CD14-positive monocyte (primary cell): ENCODE data around the gene CCDC116. TPM values are rescaled to one million over a fixed set of nuclear protein-coding genes. Genes with fewer than 3 reads are reported as not detected.
A peak's percentile ranks its signal among the peaks of the same experiment; 100 is the strongest.

Experiments
- DNase-seq, 3 donors: peaks; one replicate each; pipeline ENCODE4 v3.0.0-alpha.2; 2011 to 2022
- H2AFZ ChIP-seq: 2 replicates; pipeline ENCODE4 v1.6.0; 2012; ENCODE audit warnings: mild to moderate bottlenecking, low read depth, low read length, inconsistent platforms; ENCODE audit not compliant: insufficient read depth, poor library complexity, severe bottlenecking
- H3K27ac ChIP-seq, 2 donors: 1 replicate in 1 of 2; 2 replicates in 1 of 2; pipeline ENCODE4 v1.5.1; 2012 to 2013; ENCODE audit warnings: low read length in 2 of 2, control low read depth in 1 of 2, inconsistent platforms in 1 of 2, low read depth in 1 of 2, mild to moderate bottlenecking in 1 of 2
- H3K27me3 ChIP-seq, 2 donors: one replicate each; pipeline versions ENCODE4 v1.6.0 to v1.6.1; 2011 to 2013; ENCODE audit warnings: low read length in 2 of 2; ENCODE audit not compliant: control insufficient read depth in 2 of 2, insufficient read depth in 2 of 2
- H3K36me3 ChIP-seq, 2 donors: replicated peaks in 1 of 2; 1 replicate in 1 of 2; 2 replicates in 1 of 2; pipeline versions ENCODE4 v1.5.1 to v1.6.1; 2012 to 2013; ENCODE audit warnings: low read length in 2 of 2, control low read depth in 1 of 2, inconsistent platforms in 1 of 2, mild to moderate bottlenecking in 1 of 2; ENCODE audit not compliant: insufficient read depth in 2 of 2, control insufficient read depth in 1 of 2
- H3K4me1 ChIP-seq, 2 donors: 1 replicate in 1 of 2; 2 replicates in 1 of 2; pipeline versions ENCODE4 v1.5.1 to v1.6.1; 2012 to 2013; ENCODE audit warnings: low read length in 2 of 2, control low read depth in 1 of 2, inconsistent platforms in 1 of 2, mild to moderate bottlenecking in 1 of 2, moderate library complexity in 1 of 2; ENCODE audit not compliant: insufficient read depth in 2 of 2, control insufficient read depth in 1 of 2
- H3K4me2 ChIP-seq: replicated peaks from 2 replicates; pipeline ENCODE3; 2012; ENCODE audit warnings: low read length, moderate library complexity, mild to moderate bottlenecking; ENCODE audit not compliant: poor library complexity, severe bottlenecking; ENCODE audit errors: extremely low read depth
- H3K4me3 ChIP-seq, 3 experiments: fragments of 200-600 bp in 1 of 3; sonication (generic) in 1 of 3; replicated peaks in 1 of 3; 1 replicate in 2 of 3; 2 replicates in 1 of 3; pipeline ENCODE4 v1.5.1; 2011 to 2013; ENCODE audit warnings: low read length in 3 of 3, mild to moderate bottlenecking in 3 of 3, control low read depth in 2 of 3, low read depth in 2 of 3, inconsistent platforms in 1 of 3, moderate library complexity in 1 of 3
- H3K79me2 ChIP-seq: 2 replicates; pipeline ENCODE4 v1.6.0; 2012; ENCODE audit warnings: mild to moderate bottlenecking, control low read depth, inconsistent platforms, low read length, moderate library complexity; ENCODE audit not compliant: insufficient read depth
- H3K9ac ChIP-seq: 2 replicates; pipeline ENCODE4 v1.6.0; 2017; ENCODE audit warnings: low read length, mild to moderate bottlenecking; ENCODE audit not compliant: insufficient read depth, poor library complexity, severe bottlenecking
- H3K9me3 ChIP-seq, 2 donors: replicated peaks in 1 of 2; 1 replicate in 1 of 2; 2 replicates in 1 of 2; pipeline versions ENCODE4 v1.5.1 to v1.6.1; 2012 to 2013; ENCODE audit warnings: low read length in 2 of 2, control low read depth in 1 of 2; ENCODE audit not compliant: control insufficient read depth in 1 of 2, insufficient read depth in 1 of 2
- H4K20me1 ChIP-seq: 2 replicates; pipeline ENCODE4 v1.6.0; 2012; ENCODE audit warnings: mild to moderate bottlenecking, low read length, control low read depth, moderate library complexity; ENCODE audit not compliant: insufficient read depth
- H3K27ac Mint-ChIP-seq, 7 donors: one replicate each; pipeline ENCODE4 v1.8.0; 2020; ENCODE audit warnings: mild to moderate bottlenecking in 7 of 7, mixed read lengths in 7 of 7, moderate library complexity in 6 of 7, inconsistent platforms in 2 of 7
- H3K27me3 Mint-ChIP-seq, 3 donors: one replicate each; pipeline ENCODE4 v1.8.0; 2021 to 2022; ENCODE audit warnings: low read depth in 3 of 3, mild to moderate bottlenecking in 3 of 3, mixed read lengths in 3 of 3, moderate library complexity in 3 of 3, inconsistent platforms in 1 of 3
- H3K36me3 Mint-ChIP-seq, 2 donors: one replicate each; pipeline ENCODE4 v1.8.0; 2020; ENCODE audit warnings: mixed read lengths in 2 of 2, inconsistent platforms in 1 of 2, mild to moderate bottlenecking in 1 of 2
- H3K4me1 Mint-ChIP-seq: one replicate; pipeline ENCODE4 v1.8.0; 2020; ENCODE audit warnings: mild to moderate bottlenecking, mixed read lengths
- H3K4me3 Mint-ChIP-seq, 2 donors: one replicate each; pipeline ENCODE4 v1.8.0; 2020; ENCODE audit warnings: mild to moderate bottlenecking in 2 of 2, mixed read lengths in 2 of 2, moderate library complexity in 1 of 2
- H3K9me3 Mint-ChIP-seq, 7 donors: one replicate each; pipeline ENCODE4 v1.8.0; 2020 to 2022; ENCODE audit warnings: mixed read lengths in 7 of 7, mild to moderate bottlenecking in 6 of 7, moderate library complexity in 6 of 7, inconsistent platforms in 2 of 7
- WGBS: methylation state at CpG from one replicate; pipeline ENCODE4 v1.1.5; 2013; ENCODE audit warnings: missing lambda C conversion rate; ENCODE audit not compliant: insufficient coverage; 5-methylcytosine and 5-hydroxymethylcytosine counted together
- intact Hi-C, 2 donors: fragments of 100-400 bp; cut with micrococcal nuclease; formaldehyde crosslinking; loops; one replicate each; pipeline versions ENCODE4 v1.15.0 to v1.15.1; 2023
- polyA plus RNA-seq, 3 donors: library from polyadenylated mRNA; depleted of rRNA in 1 of 3; unstranded in 2 of 3; stranded (reverse) in 1 of 3; fragments of 300-500 nt in 2 of 3; fragments of >200 nt in 1 of 3; fragmentation: Illumina TruSeq in 2 of 3; gene quantifications; 1 replicate in 2 of 3; 2 replicates in 1 of 3; pipeline ENCODE4 v1.2.3, GENCODE V29; 2012 to 2021
- TF ChIP-seq, protein P1 (sequence below): fragments of 200-600 bp; IDR thresholded peaks from one replicate; pipeline ENCODE4 v1.8.0; 2022; ENCODE audit warnings: antibody characterized with exemption, mild to moderate bottlenecking

The CCDC116 gene
- polyA plus RNA-seq, 3 donors: 0.21 TPM; not detected in 2

DNA sequence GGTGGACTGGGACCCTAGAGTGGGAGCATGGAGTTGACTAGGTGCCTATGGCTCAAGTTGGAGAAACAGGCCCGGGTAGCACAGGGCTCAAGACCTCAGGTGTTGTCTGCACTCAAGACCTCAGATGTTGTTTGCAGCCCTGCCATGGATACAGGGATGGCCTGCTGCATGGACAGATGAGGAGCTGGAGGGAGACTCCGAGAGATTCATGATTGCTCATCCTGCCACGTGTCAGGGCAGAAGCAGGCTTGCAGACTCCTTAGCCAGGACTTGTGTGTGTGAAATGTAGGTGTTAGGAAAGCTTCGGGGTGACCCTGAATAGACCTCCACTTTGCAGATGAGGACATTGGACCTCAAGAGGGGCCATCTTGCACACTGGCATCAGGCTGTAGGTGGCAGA is 921 bp downstream of the CCDC116 start:
- Histone ChIP-seq H2AFZ (no peak overlapping the region), H3K4me2 (no peak overlapping the region), H3K9ac (no peak overlapping the region), H3K4me1 (peaks cover 6 to 17% of the 10 kb centered on the region in 2 donors), H3K36me3 (no peaks in the 10 kb centered on the region), H3K79me2 (peaks cover 14% of the 10 kb centered on the region), H3K4me3 (no peak overlapping the region), H3K27ac (no peak overlapping the region), H3K27me3 (no peaks in the 10 kb centered on the region), H4K20me1 (peaks cover 11% of the 10 kb centered on the region), H3K9me3 (peaks cover 0 to 6% of the 10 kb centered on the region in 2 donors)
- no peaks in the 10 kb centered on the region for H3K36me3 Mint-ChIP-seq
- H3K27ac Mint-ChIP-seq: no peak overlapping the region
- no peak overlapping the region for H3K4me3 Mint-ChIP-seq
- DNase-seq: no peak
- peaks cover 4% of the 10 kb centered on the region for H3K4me1 Mint-ChIP-seq
- intact Hi-C loops: no loop called here
- H3K9me3 Mint-ChIP-seq: peaks cover 0 to 8% (median 3%) of the 10 kb centered on the region in 7 donors
- WGBS: 96% methylated on average over 3 of the region's 4 CpGs
- peaks cover 0 to 2% (median 1%) of the 10 kb centered on the region in 3 donors for H3K27me3 Mint-ChIP-seq
- TF ChIP-seq, protein P1, sequence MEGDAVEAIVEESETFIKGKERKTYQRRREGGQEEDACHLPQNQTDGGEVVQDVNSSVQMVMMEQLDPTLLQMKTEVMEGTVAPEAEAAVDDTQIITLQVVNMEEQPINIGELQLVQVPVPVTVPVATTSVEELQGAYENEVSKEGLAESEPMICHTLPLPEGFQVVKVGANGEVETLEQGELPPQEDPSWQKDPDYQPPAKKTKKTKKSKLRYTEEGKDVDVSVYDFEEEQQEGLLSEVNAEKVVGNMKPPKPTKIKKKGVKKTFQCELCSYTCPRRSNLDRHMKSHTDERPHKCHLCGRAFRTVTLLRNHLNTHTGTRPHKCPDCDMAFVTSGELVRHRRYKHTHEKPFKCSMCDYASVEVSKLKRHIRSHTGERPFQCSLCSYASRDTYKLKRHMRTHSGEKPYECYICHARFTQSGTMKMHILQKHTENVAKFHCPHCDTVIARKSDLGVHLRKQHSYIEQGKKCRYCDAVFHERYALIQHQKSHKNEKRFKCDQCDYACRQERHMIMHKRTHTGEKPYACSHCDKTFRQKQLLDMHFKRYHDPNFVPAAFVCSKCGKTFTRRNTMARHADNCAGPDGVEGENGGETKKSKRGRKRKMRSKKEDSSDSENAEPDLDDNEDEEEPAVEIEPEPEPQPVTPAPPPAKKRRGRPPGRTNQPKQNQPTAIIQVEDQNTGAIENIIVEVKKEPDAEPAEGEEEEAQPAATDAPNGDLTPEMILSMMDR: no peak

DNA sequence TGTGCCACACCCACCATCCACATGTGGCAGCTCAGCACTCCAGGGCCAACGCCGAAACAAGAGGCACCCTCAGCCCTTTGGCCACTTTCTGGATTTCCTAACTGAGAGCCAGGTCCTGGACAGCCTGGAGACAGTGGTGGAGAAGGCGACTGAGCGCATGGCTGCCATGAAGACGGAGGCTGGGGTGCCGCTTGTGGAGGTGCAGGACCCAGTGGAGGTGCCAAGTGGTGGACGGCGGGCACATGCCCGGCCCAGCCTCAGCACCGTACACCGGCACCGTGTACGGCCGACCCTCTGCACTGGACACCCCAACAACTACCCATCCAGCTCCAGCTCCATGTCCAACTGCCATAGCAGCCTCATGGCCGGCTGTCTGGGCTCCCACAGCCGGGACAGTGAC is 1.5 kb downstream of the CCDC116 start:
- Mint-ChIP-seq H3K36me3 (no peaks in the 10 kb centered on the region), H3K4me1 (peaks cover 4% of the 10 kb centered on the region), H3K9me3 (peaks cover 0 to 8% (median 3%) of the 10 kb centered on the region in 7 donors), H3K4me3 (peak overlapping the region in 1 of 2 donors; percentile 20), H3K27me3 (peaks cover 0 to 2% (median 1%) of the 10 kb centered on the region in 3 donors), H3K27ac (peak overlapping the region in 1 of 7 donors; percentile 23)
- no peak overlapping the region for H3K4me2 ChIP-seq
- 100% methylated on average over 8 of the region's 16 CpGs for WGBS
- no peak overlapping the region for H3K4me3 ChIP-seq
- DNase-seq: no peak
- H3K27me3 ChIP-seq: no peaks in the 10 kb centered on the region
- intact Hi-C loops: no loop called here
- TF ChIP-seq, protein P1: no peak
- H4K20me1 ChIP-seq: peaks cover 5% of the 10 kb centered on the region
- peaks cover 8% of the 10 kb centered on the region for H3K79me2 ChIP-seq
- H3K9me3 ChIP-seq: peaks cover 0 to 6% of the 10 kb centered on the region in 2 donors
- no peak overlapping the region for H3K27ac ChIP-seq
- no peak overlapping the region for H3K9ac ChIP-seq
- no peak overlapping the region for H2AFZ ChIP-seq
- no peaks in the 10 kb centered on the region for H3K36me3 ChIP-seq
- peaks cover 2 to 11% of the 10 kb centered on the region in 2 donors for H3K4me1 ChIP-seq
